Brain microvascular endothelial cell (primary cell): ENCODE results near the gene THPO.

Experiments
- DNase-seq: peaks from one replicate; pipeline ENCODE4 v3.0.0-alpha.2; 2020
- H3K27ac ChIP-seq: fragments of 250-450 bp; sonication (Bioruptor Pico); 2 replicates; pipeline ENCODE4 v1.5.1; 2020; ENCODE audit warnings: mild to moderate bottlenecking, moderate library complexity
- H3K27me3 ChIP-seq: fragments of 250-450 bp; sonication (Bioruptor Pico); replicated peaks from 2 replicates; pipeline ENCODE4 v1.5.1; 2020; ENCODE audit warnings: mild to moderate bottlenecking
- H3K36me3 ChIP-seq: fragments of 250-450 bp; sonication (Bioruptor Pico); replicated peaks from 2 replicates; pipeline ENCODE4 v1.5.1; 2020; ENCODE audit warnings: mild to moderate bottlenecking
- H3K4me3 ChIP-seq: 2 replicates; pipeline ENCODE4 v1.5.1; 2011; ENCODE audit warnings: low read depth, mild to moderate bottlenecking, control low read depth, low read length, moderate library complexity
- CTCF ChIP-seq: IDR thresholded peaks from 2 replicates; pipeline ENCODE4 v1.5.1; 2011; ENCODE audit warnings: low read depth, mild to moderate bottlenecking, moderate library complexity, low read length, control low read depth, inconsistent platforms; ENCODE audit errors: missing control alignments
- in situ Hi-C: cut with HindIII; loops from 2 replicates; pipeline ENCODE4 v1.10.0; 2017; ENCODE audit warnings: low sequenced_read_pairs, low pct_ligation_motif_present

THPO gene

DNA sequence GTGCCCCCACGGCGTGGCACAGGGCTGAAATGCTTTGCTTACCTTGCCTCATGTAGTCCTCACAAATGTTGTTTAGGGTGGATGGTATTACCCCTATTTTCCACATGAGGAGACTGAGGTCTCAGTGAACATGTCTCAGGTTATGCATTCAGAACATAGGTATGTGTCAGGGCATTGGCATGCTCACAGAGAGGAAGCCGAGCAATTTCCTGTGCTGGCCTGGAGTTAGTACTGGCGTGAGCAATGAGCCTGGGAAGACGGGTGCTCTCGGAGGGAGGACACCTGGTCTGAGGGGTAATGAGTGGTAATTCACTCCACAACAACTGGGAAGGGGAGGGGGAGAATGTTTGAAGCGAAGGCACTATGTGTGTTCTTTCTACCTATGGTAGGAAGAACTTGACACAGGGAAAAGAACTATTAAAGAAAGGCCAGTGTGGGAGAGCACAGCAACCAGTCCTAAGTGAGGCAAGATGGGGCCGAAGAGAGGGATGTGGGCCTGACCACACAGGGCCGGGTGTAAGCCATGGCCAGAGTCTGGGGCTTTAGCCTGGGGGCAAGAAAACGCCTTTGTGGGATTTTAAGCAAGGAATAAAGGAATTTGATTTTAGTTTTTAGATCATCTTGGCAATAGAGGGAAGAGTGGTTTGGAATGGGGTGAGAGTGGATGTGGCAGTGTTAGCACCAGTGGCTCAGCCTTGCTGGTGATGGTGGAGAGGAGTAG, 45.5 kb downstream of the THPO start:
- peak; percentile 93 for DNase-seq
- H3K27ac ChIP-seq: peak overlapping the region; percentile 83

DNA sequence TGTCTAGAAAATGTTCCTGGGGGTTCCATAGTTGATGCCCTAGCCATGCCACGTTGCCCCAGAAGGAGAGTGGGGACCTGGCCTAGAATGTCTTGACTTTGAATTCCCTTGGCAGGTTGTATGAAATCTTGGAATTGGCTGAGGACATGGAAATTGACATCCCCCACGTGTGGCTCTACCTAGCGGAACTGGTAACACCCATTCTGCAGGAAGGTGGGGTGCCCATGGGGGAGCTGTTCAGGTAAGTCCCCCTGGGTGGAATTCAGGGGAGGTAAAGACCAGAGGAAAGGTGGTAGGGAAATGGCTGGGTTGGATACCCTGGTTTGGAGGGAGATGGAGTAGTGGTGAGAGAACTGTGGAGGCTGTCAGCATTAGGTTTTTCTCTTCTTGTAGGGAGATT, 49.5 kb downstream of the THPO start:
- in situ Hi-C loops: no loop called here
- TF ChIP-seq CTCF: no peak
- Histone ChIP-seq H3K27me3 (no peaks in the 10 kb centered on the region), H3K36me3 (peaks cover 98% of the 10 kb centered on the region), H3K4me3 (no peak overlapping the region), H3K27ac (no peak overlapping the region)
- no peak for DNase-seq

More for the DNA sequence above, 45.5 kb downstream of the THPO start:
- peaks cover 79% of the 10 kb centered on the region for H3K36me3 ChIP-seq
- no peaks in the 10 kb centered on the region for H3K27me3 ChIP-seq
- TF ChIP-seq CTCF: no peak
- no peak overlapping the region for H3K4me3 ChIP-seq
- in situ Hi-C loops: no loop called here

DNA sequence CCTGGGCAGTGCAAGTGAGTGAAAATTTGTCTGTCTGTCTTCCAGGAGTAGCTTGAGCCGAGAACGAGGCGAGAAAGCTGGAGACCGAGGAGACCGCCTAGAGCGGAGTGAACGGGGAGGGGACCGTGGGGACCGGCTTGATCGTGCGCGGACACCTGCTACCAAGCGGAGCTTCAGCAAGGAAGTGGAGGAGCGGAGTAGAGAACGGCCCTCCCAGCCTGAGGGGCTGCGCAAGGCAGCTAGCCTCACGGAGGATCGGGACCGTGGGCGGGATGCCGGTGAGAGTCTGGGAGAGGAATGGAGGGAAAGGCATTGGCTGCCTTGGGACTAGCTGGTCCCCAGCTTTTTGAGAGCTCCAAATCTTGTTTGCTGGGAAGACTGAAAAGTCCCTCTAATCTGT, 50.8 kb downstream of the THPO start:
- no peak for TF ChIP-seq CTCF
- H3K27me3 ChIP-seq: no peaks in the 10 kb centered on the region
- no peak for DNase-seq
- H3K4me3 ChIP-seq: no peak overlapping the region
- in situ Hi-C loops: no loop called here
- H3K36me3 ChIP-seq: peaks cover 100% of the 10 kb centered on the region
- H3K27ac ChIP-seq: no peak overlapping the region

DNA sequence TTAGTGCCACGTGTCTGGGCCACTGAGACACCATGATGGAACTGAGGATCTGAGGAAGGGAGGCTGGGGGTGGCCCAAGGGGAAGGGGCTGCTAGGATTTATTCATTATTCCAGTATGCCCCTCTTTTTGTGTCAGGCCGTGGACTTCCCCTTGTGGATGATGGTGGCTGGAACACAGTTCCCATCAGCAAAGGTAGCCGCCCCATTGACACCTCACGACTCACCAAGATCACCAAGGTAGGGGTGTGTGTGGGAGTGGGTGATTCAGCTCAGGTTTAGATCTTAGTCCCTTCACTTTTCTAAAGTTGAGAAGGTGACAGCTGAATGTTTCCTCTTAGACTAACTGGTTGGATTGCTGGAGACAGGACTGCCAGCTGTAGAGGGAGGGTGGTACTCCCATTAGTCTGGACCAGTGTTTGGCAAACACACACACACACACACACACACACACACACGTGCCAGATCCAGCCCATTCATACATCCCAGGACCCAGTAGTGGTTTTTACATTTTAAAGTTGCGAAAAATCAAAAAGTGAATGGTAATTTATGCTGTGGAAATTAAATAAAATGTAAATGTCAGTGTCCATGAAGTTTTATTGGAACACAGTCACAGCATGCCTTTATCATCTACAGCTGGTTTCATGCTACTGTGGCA, 52.2 kb downstream of the THPO start:
- no peak for TF ChIP-seq CTCF
- Histone ChIP-seq H3K27ac (no peak overlapping the region), H3K36me3 (peaks cover 100% of the 10 kb centered on the region), H3K4me3 (no peak overlapping the region), H3K27me3 (no peaks in the 10 kb centered on the region)
- in situ Hi-C loops: no loop called here
- no peak for DNase-seq

DNA sequence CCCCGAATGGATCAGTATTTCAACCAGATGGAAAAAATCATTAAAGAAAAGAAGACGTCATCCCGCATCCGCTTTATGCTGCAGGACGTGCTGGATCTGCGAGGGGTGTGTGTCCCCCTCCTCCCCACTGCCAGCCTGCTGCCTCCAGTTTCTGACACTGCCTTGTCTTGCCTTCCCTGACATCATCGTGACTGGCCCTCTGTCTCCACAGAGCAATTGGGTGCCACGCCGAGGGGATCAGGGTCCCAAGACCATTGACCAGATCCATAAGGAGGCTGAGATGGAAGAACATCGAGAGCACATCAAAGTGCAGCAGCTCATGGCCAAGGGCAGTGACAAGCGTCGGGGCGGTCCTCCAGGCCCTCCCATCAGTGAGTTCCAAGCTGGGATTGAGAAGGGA, 52.7 kb downstream of the THPO start:
- Histone ChIP-seq H3K27ac (no peak overlapping the region), H3K4me3 (no peak overlapping the region), H3K36me3 (peaks cover 100% of the 10 kb centered on the region), H3K27me3 (no peaks in the 10 kb centered on the region)
- in situ Hi-C loops: no loop called here
- no peak for DNase-seq
- no peak for TF ChIP-seq CTCF

- in situ Hi-C loops: no loop called here
- no peak for TF ChIP-seq CTCF
- peaks cover 97% of the 10 kb centered on the region for H3K36me3 ChIP-seq
- no peak overlapping the region for H3K4me3 ChIP-seq
- DNase-seq: no peak
- H3K27ac ChIP-seq: no peak overlapping the region
- H3K27me3 ChIP-seq: no peaks in the 10 kb centered on the region
Measured at GRCh38 chr3:184323696-184324095, 54.3 kb downstream of the THPO start.
